Right hindlimb (tissue), 1 donor: Measurements from ENCODE around the gene SLC4A3.
"Not testable (repeated sequence)": the region's sequence is repeated elsewhere in the genome, so short reads cannot be mapped to it uniquely, and the experiment has no call there.

Source experiments
- DNase-seq: peaks from one replicate; pipeline ENCODE4 v3.0.0-alpha.2; 2018

SLC4A3 gene

GRCh38 chr2:219651656-219652055 lies 24.2 kb downstream of the SLC4A3 start:
- DNase-seq, result not testable (repeated sequence)

- no peak for DNase-seq
Observed at GRCh38 chr2:219656526-219656925, 29.1 kb downstream of the SLC4A3 start.

GRCh38 chr2:219658196-219658846 lies 30.9 kb downstream of the SLC4A3 start:
- no peak for DNase-seq

- no peak for DNase-seq
Observed at GRCh38 chr2:219658874-219659273, 31.4 kb downstream of the SLC4A3 start.

DNA sequence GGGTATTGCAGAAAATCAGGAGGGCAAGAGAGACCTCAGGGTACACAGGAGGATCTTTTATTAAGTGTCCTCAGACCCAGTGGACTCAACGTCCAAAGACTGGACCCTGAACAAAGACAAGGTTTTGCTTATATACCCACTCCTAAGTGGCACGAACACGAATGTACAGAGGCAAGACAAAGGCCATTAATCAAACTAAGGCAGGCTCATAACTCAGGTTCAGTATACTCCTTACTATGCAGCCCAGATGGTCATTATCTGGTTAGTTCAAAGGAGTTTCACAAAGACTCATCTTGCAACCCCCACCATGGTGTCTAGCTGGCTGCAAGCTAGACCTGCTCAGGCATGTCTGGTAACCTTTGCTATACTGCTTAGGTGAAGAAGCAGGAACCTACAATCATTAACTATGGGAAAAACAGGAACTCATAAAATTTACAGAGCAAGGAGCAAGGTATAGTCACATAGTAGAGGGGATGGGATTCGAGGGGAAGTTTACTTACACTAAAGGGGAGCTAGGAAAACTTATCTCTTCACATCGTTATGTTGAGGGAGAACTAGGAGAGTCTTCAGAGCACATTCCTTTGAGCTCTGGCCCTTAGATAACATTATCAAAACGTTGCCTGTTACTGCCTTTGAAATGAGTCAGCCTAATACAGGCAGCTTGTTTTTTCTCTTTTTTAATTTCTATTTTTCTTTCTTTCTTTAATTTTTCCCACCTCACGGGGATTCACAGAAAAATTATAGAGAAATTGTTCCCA lies 33.9 kb downstream of the SLC4A3 start:
- DNase-seq, result no peak

GRCh38 chr2:219661955-219662395 lies 34.5 kb downstream of the SLC4A3 start:
- DNase-seq, result no peak

- no peak for DNase-seq
Observed at GRCh38 chr2:219662566-219662965, 35.1 kb downstream of the SLC4A3 start.

- DNase-seq, result no peak
Observed at GRCh38 chr2:219663116-219663762, 35.8 kb downstream of the SLC4A3 start.

GRCh38 chr2:219664041-219664440 lies 36.6 kb downstream of the SLC4A3 start:
- DNase-seq, result no peak

- DNase-seq, result peak; percentile 79
Observed at GRCh38 chr2:219664944-219665343, 37.5 kb downstream of the SLC4A3 start.

- no peak for DNase-seq
Observed at GRCh38 chr2:219665926-219666325, 38.5 kb downstream of the SLC4A3 start.

GRCh38 chr2:219668316-219668715 lies 40.9 kb downstream of the SLC4A3 start:
- DNase-seq, result no peak

GRCh38 chr2:219670386-219670785 lies 43.0 kb downstream of the SLC4A3 start:
- DNase-seq, result no peak

DNA sequence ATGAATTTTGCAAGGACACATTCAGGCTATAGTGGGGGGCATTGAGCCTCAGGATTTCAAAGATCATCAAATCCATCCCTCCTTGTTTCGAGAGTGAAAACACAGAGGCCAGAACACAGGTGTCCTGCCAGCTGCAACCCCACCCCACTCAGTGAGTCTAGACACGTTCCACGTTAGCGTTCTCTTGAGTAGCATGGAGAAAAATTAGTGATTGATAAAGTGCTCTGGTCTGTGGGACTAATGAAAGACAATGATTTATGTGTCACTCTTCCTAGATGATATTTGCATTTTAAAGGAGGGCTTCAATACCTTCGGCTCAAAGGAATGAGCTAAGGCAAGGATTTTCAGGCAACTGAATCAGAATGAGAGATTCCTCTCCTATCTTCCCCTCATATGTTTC lies 43.8 kb downstream of the SLC4A3 start:
- DNase-seq, result no peak

DNA sequence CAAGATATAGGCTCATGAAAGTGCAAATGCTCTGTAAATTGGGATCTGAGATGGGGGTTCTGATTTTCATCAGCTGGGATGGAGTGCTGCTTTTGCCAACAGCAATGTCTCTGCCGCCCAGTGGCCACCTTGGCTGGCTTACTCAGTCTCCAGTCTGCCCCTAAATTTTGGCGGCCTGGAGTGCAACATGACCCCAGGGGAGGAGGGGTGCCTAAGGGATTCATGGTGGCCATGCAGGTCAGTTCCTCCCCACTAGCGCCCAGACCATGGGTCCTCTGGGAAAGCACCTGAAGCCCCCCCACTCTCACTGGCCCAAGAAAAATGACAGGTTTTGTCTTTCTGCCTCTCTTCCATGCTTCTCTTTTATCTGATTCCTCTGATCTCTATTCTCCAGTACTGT lies 45.0 kb downstream of the SLC4A3 start:
- no peak for DNase-seq

- no peak for DNase-seq
Observed at GRCh38 chr2:219675221-219675620, 47.8 kb downstream of the SLC4A3 start.

DNA sequence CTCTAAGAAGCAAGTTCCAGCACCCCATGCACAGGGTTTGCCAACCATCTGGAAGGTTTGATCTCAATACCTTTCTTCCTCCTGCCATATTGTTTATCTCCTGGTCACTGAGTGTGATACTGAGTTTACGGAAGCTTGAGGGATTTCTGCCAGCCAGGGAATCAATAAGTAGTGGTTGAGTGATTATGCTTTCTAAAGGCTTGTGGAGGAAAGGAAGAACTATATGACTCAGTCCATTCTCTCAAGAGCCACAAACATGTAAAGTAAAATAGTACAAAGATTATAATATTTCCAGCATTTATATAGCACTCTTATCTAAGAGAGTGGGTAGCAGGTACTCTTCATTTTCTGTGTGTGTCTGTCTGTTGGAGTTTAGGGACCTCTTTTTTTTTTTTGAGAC lies 49.2 kb downstream of the SLC4A3 start:
- no peak for DNase-seq

DNA sequence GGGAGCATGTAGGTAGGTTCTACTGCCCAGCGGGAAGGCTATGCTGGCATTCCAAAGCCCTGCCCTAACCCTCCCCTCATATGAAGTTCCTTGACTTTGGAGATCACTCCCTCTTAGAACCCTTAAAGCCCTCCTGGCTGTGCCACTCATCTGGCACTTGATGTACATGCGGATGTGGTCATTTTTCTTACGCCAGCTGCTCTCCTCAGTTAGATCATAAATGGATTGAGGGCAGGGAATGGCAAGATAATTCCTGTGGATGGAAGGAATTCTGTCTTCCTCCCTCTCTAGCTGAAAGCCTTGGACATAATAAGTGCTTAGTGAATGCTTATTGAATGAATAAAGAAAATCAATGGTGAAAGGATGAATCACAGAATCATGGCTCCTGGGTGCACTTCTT lies 51.6 kb downstream of the SLC4A3 start:
- no peak for DNase-seq

DNA sequence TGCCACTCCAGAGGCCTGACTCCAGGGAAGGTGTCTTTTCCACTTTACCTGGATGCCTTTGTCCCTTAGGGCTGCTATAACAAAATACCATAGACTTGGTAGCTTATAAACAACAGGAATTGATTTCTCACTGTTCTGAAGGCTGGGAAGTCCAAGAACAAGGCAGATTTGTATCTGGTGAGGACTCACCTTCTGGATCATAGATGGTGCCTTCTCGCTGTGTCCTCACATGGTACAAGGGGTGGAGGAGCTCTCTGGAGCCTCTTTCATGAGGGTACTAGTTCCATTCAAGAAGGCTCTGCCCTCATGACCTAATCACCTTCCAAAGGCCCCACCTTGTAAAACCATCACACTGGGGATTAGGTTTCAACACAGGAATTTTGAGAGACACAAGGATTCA lies 52.1 kb downstream of the SLC4A3 start:
- DNase-seq, result no peak

GRCh38 chr2:219680958-219681693 lies 53.7 kb downstream of the SLC4A3 start:
- DNase-seq, result no peak

GRCh38 chr2:219681694-219682300 lies 54.4 kb downstream of the SLC4A3 start:
- no peak for DNase-seq

DNA sequence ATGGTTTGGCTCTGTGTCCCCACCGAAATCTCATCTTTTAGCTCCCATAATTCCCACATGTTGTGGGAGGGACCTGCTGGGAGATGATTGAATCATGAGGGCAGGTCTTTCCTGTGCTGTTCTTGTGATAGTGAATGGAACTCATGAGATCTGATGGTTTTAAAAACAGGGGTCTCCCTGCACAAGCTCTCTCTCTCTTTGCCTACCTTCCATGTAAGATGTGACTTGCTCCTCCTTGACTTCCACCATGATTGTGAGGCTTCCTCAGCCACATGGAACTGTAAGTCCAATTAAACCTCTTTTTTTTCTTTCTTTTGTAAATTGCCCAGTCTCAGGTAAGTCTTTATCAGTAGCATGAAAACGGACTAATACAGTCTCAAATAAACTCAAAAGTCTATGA lies 56.0 kb downstream of the SLC4A3 start:
- not testable (repeated sequence) for DNase-seq
